ENCODE data around the gene PAMR1. TPM values are rescaled to one million over a fixed set of nuclear protein-coding genes. Genes with fewer than 3 reads are reported as not detected.

PAMR1 gene
- total and polyA plus RNA-seq, 2 of the 8 experiments (the other 6 are each of a cell fraction or from before 2014, with no cell fraction given) = 3.0 to 6.9 TPM

DNA sequence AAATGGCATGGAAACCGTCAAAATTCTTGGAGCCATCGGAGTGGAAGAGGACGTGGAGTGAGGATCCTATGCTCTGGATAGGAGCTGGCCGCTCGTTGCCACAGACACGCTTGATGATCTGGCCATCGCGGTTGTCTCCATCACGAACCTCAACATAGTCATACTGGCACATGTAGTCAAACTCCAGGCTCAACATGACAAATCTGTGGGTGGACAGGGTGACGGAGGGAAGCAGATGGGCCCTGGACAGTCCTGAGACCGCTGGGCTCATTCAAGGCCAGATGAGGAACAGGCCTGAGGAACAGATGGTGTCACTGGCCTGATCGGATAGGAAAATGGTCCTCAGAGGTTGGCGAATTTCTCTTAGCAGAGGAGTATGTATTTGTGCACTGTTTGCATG, 54.8 kb downstream of the PAMR1 start:
- Histone ChIP-seq H3K14ac (ENCODE audit: insufficient read length) (no peak overlapping the region), H3K36me3 (ENCODE audit: control insufficient read depth in 2 of 4, insufficient read depth in 4 of 4, low read length in 3 of 4) (0 out of 8 replicates have a peak, but pooled peaks cover 0 to 3% (median 0%) of the 10 kb centered on the region in 4 experiments), H3K18ac (ENCODE audit: extremely low read depth, low read length) (no peak overlapping the region), H3K79me2 (ENCODE audit: control insufficient read depth in 1 of 2, insufficient read depth in 2 of 2, low read length in 2 of 2) (no peaks in the 10 kb centered on the region), H2BK15ac (ENCODE audit: low read length) (no peak overlapping the region), H3K23me2 (ENCODE audit: low read depth, low read length) (no peaks in the 10 kb centered on the region), H4K8ac (ENCODE audit: extremely low read depth, insufficient read depth, low read length) (no peak overlapping the region), H2AK5ac (ENCODE audit: low read depth, low read length) (no peak overlapping the region), H3K9ac (replicated peaks in 1 of 4; ENCODE audit: extremely low read depth in 1 of 4, low read depth in 3 of 4, low read length in 3 of 4) (no peak overlapping the region), H4K20me1 (replicated peaks in 1 of 2; ENCODE audit: control insufficient read depth in 1 of 2, insufficient read depth in 2 of 2, low read length in 2 of 2) (no peaks in the 10 kb centered on the region), H2BK20ac (ENCODE audit: low read length) (no peak overlapping the region), H2BK120ac (replicated peaks; ENCODE audit: low read depth, low read length) (no peak overlapping the region), H2BK5ac (ENCODE audit: low read depth, low read length) (no peak overlapping the region), H3K27ac (ENCODE audit: low read depth, low read length) (no peak overlapping the region), H2BK12ac (ENCODE audit: low read depth, low read length) (no peak overlapping the region), H2AFZ (ENCODE audit: low read length) (no peak overlapping the region), H3K4me3 (ENCODE audit: extremely low read depth in 1 of 4, insufficient read depth in 2 of 4, low read depth in 3 of 4, low read length in 4 of 4) (no peak overlapping the region), H3K79me1 (ENCODE audit: low read depth, low read length) (no peaks in the 10 kb centered on the region), H4K5ac (ENCODE audit: insufficient read length, low read depth, low read length) (no peak overlapping the region), H3K9me3 (ENCODE audit: insufficient read depth in 2 of 2, low read depth in 1 of 2, low read length in 1 of 2) (no peaks in the 10 kb centered on the region), H3K4me1 (replicated peaks in 1 of 4; ENCODE audit: control insufficient read depth in 3 of 4, insufficient read depth in 4 of 4, low read length in 3 of 4) (peaks cover 0 to 5% (median 0%) of the 10 kb centered on the region in 4 experiments; a peak in 2 of 7 replicates), H3K23ac (ENCODE audit: insufficient read length) (no peak overlapping the region), H3K4ac (replicated peaks; ENCODE audit: insufficient read length, low read depth, low read length) (no peak overlapping the region), H4K91ac (replicated peaks; ENCODE audit: insufficient read length, low read length) (no peak overlapping the region), H3K56ac (replicated peaks; ENCODE audit: insufficient read length, low read depth, low read length) (no peak overlapping the region), H3K27me3 (replicated peaks in 1 of 4; ENCODE audit: control insufficient read depth in 3 of 4, extremely low read depth in 1 of 4, insufficient read depth in 3 of 4, low read length in 3 of 4) (no peaks in the 10 kb centered on the region; a peak in 1 of 7 replicates), H3K4me2 (ENCODE audit: insufficient read depth in 1 of 2, low read depth in 2 of 2, low read length in 2 of 2) (no peak overlapping the region)
- TF ChIP-seq BRCA1 (IDR thresholded peaks at IDR 0.05; ENCODE audit: low read depth, low read length) = no peak
- FAIRE-seq = no peak
- WGBS, 2 experiments (ENCODE audit: extremely low coverage in 1 of 2, insufficient coverage in 1 of 2, insufficient read length in 1 of 2, insufficient replicate concordance in 2 of 2, low coverage in 1 of 2, low lambda C conversion rate in 2 of 2, missing lambda C conversion rate in 1 of 2) = 96% methylated on average over 13 of the region's 13 CpGs; no CpG with 5 or more reads in 1 of the 2 experiments
- POLR2A ChIA-PET (ENCODE audit: partially characterized antibody) = no interaction called here
- CTCF ChIA-PET (ENCODE audit: partially characterized antibody) = interaction anchor here (1.2 kb wide), 1 partner anchor 9 kb away, joined by 3 read pairs; no protein-coding TSS in a partner anchor
- peak in 1 of 2 experiments; percentile 8 for DNase-seq (ENCODE audit: low read depth in 1 of 2, low spot score in 2 of 2)

Data from H1 (cell line).